SK-N-SH (cell line): ENCODE results near the gene ITCH. TPM values are rescaled to one million over a fixed set of nuclear protein-coding genes. Genes with fewer than 3 reads are reported as not detected.

Source experiments
- CTCF ChIA-PET: fragments of 300-600, 350-600 bp; formaldehyde crosslinking; extraction: SDS; loops from one replicate; lab custom pipeline; 2021; lab: Yijun Ruan, JAX
- POLR2A ChIA-PET: fragments of 350-600 bp; sonication (Branson Sonifier 250); formaldehyde crosslinking; extraction: SDS; loops from one replicate; lab custom pipeline; 2020; ENCODE audit warnings: antibody characterized with exemption, inconsistent platforms; lab: Yijun Ruan, JAX
- DNase-seq: peaks from one replicate; pipeline ENCODE4 v3.0.0; 2012
- H2AFZ ChIP-seq: fragments of 200-600 bp; sonication (generic); 2 replicates; pipeline ENCODE4 v1.8.1; 2016; ENCODE audit warnings: antibody characterized with exemption, mild to moderate bottlenecking, low read depth
- H3F3A ChIP-seq: fragments of 200-600 bp; sonication (generic); replicated peaks from 2 replicates; pipeline ENCODE3; 2016; ENCODE audit warnings: antibody characterized with exemption, mild to moderate bottlenecking; ENCODE audit not compliant: insufficient read depth
- H3K27ac ChIP-seq, 2 experiments: fragments of 200-500 bp in 1 of 2; fragments of 200-600 bp in 1 of 2; sonication (Bioruptor generic) in 1 of 2; sonication (generic), shearing (Covaris generic) in 1 of 2; 2 replicates each; pipeline versions ENCODE4 v1.5.1 to v1.6.1; 2014 to 2016; ENCODE audit warnings: low read depth in 2 of 2, inconsistent platforms in 1 of 2, low read length in 1 of 2, mild to moderate bottlenecking in 1 of 2, mixed read lengths in 1 of 2
- H3K27me3 ChIP-seq: fragments of 200-600 bp; sonication (generic), shearing (Covaris generic); 2 replicates; pipeline ENCODE4 v1.6.1; 2016; ENCODE audit warnings: mixed run types; ENCODE audit not compliant: insufficient read depth
- H3K36me3 ChIP-seq, 2 experiments: fragments of 200-500 bp in 1 of 2; fragments of 200-600 bp in 1 of 2; sonication (Bioruptor generic) in 1 of 2; sonication (generic) in 1 of 2; replicated peaks in 1 of 2; 2 replicates each; pipeline versions ENCODE3 to v1.5.1; 2014 to 2016; ENCODE audit warnings: low read length in 1 of 2, mild to moderate bottlenecking in 1 of 2; ENCODE audit not compliant: insufficient read depth in 2 of 2, control insufficient read depth in 1 of 2
- H3K4me1 ChIP-seq, 2 experiments: fragments of 200-500 bp in 1 of 2; fragments of 200-600 bp in 1 of 2; sonication (Bioruptor generic) in 1 of 2; sonication (generic), shearing (Covaris generic) in 1 of 2; 2 replicates each; pipeline versions ENCODE4 v1.5.1 to v1.6.1; 2014 to 2016; ENCODE audit warnings: low read depth in 1 of 2, low read length in 1 of 2, mixed run types in 1 of 2; ENCODE audit not compliant: insufficient read depth in 2 of 2, control insufficient read depth in 1 of 2
- H3K4me2 ChIP-seq: fragments of 200-600 bp; sonication (generic), shearing (Covaris generic); 2 replicates; pipeline ENCODE4 v1.6.1; 2017; ENCODE audit warnings: mixed run types
- H3K4me3 ChIP-seq, 2 experiments: fragments of 200-500 bp in 1 of 2; fragments of 200-600 bp in 1 of 2; sonication (Bioruptor generic) in 1 of 2; sonication (generic), shearing (Covaris generic) in 1 of 2; 2 replicates each; pipeline versions ENCODE4 v1.5.1 to v1.8.1; 2014 to 2016; ENCODE audit warnings: low read depth in 2 of 2, inconsistent platforms in 1 of 2, low read length in 1 of 2, mild to moderate bottlenecking in 1 of 2, mixed read lengths in 1 of 2, moderate library complexity in 1 of 2
- H3K79me2 ChIP-seq: fragments of 200-600 bp; sonication (generic); 2 replicates; pipeline ENCODE4 v1.8.1; 2017; ENCODE audit warnings: mild to moderate bottlenecking; ENCODE audit not compliant: insufficient read depth
- H3K9ac ChIP-seq: fragments of 200-600 bp; sonication (generic); 2 replicates; pipeline ENCODE4 v1.6.1; 2017; ENCODE audit warnings: mixed run types
- H3K9me2 ChIP-seq: fragments of 200-600 bp; sonication (generic); 2 replicates; pipeline ENCODE4 v1.6.1; 2017; ENCODE audit warnings: mixed run types
- H3K9me3 ChIP-seq: fragments of 200-600 bp; sonication (generic); 2 replicates; pipeline ENCODE4 v1.6.1; 2017; ENCODE audit warnings: mixed run types, mild to moderate bottlenecking, moderate library complexity
- H4K20me1 ChIP-seq: fragments of 200-600 bp; sonication (generic); 2 replicates; pipeline ENCODE4 v1.6.1; 2017; ENCODE audit warnings: mild to moderate bottlenecking, mixed run types; ENCODE audit not compliant: insufficient read depth
- ELF1 ChIP-seq: IDR thresholded peaks from 2 replicates; pipeline ENCODE4 v1.4.0; 2012
- EP300 ChIP-seq, 2 experiments: IDR thresholded peaks; 2 replicates each; pipeline versions ENCODE4 v1.4.0 to v1.6.1; 2012; ENCODE audit warnings: borderline replicate concordance in 1 of 2, low read depth in 1 of 2, low read length in 1 of 2
- EZH2phosphoT487 ChIP-seq: fragments of 200-600 bp; sonication (generic); IDR thresholded peaks from 2 replicates; pipeline ENCODE4 v1.6.1; 2017; ENCODE audit warnings: low read depth, mixed run types, mild to moderate bottlenecking, antibody characterized with exemption, moderate library complexity, borderline replicate concordance
- FOSL2 ChIP-seq: IDR thresholded peaks from 2 replicates; pipeline ENCODE4 v1.4.0; 2012; ENCODE audit warnings: low read depth, mild to moderate bottlenecking, moderate library complexity, borderline replicate concordance
- FOXJ3 ChIP-seq: sonication (generic); formaldehyde crosslinking; IDR thresholded peaks from 2 replicates; pipeline ENCODE4 v1.5.1; 2020; ENCODE audit warnings: mild to moderate bottlenecking, missing genetic modification reagents
- FOXM1 ChIP-seq: IDR thresholded peaks from 2 replicates; pipeline ENCODE4 v1.4.0; 2012; ENCODE audit warnings: low read depth, mild to moderate bottlenecking
- JUND ChIP-seq: IDR thresholded peaks from 2 replicates; pipeline ENCODE4 v1.4.0; 2012
- MEF2A ChIP-seq: IDR thresholded peaks from 2 replicates; pipeline ENCODE4 v1.4.0; 2012; ENCODE audit warnings: low read depth, borderline replicate concordance
- MXI1 ChIP-seq: IDR thresholded peaks from 2 replicates; pipeline ENCODE4 v1.6.1; 2012; ENCODE audit warnings: mild to moderate bottlenecking, low read depth, low read length, improper control_type of control experiment
- POLR2AphosphoS5 ChIP-seq: IDR thresholded peaks from 2 replicates; pipeline ENCODE4 v1.6.1; 2012; ENCODE audit warnings: low read depth, low read length
- RAD21 ChIP-seq: IDR thresholded peaks from 2 replicates; pipeline ENCODE4 v1.6.1; 2012; ENCODE audit warnings: mild to moderate bottlenecking, low read length
- RCOR1 ChIP-seq: fragments of 150-350 bp; IDR thresholded peaks from 2 replicates; pipeline ENCODE4 v1.6.1; 2017; ENCODE audit warnings: antibody characterized with exemption, low read length
- RFX5 ChIP-seq: IDR thresholded peaks from 2 replicates; pipeline ENCODE4 v1.6.1; 2012; ENCODE audit warnings: mild to moderate bottlenecking, improper control_type of control experiment, low read length
- SMC3 ChIP-seq: IDR thresholded peaks from 2 replicates; pipeline ENCODE4 v1.6.1; 2012; ENCODE audit warnings: low read depth, low read length, improper control_type of control experiment
- TEAD4 ChIP-seq: IDR thresholded peaks from 2 replicates; pipeline ENCODE4 v1.4.0; 2012; ENCODE audit warnings: mild to moderate bottlenecking, borderline replicate concordance; ENCODE audit not compliant: insufficient read depth
- YY1 ChIP-seq: IDR thresholded peaks from 2 replicates; pipeline ENCODE4 v1.4.0; 2012; ENCODE audit warnings: low read depth, mild to moderate bottlenecking
- WGBS: methylation state at CpG from one replicate; pipeline ENCODE4 v1.1.6; 2017; ENCODE audit warnings: low lambda C conversion rate; 5-methylcytosine and 5-hydroxymethylcytosine counted together
- polyA plus RNA-seq, 3 experiments: library from polyadenylated mRNA; depleted of rRNA; stranded (reverse); fragments of >200 nt; gene quantifications; 2 replicates each; pipeline ENCODE4 v1.2.3, GENCODE V29; 2012
- TF ChIP-seq, protein P1 (sequence below): IDR thresholded peaks from 2 replicates; pipeline ENCODE4 v1.4.0; 2012; ENCODE audit warnings: low read depth, borderline replicate concordance
- TF ChIP-seq, protein P2 (sequence below): fragments of 150-350 bp; IDR thresholded peaks from 2 replicates; pipeline ENCODE4 v1.6.1; 2017; ENCODE audit warnings: antibody characterized with exemption, low read length, low read depth, borderline replicate concordance
- TF ChIP-seq, protein P3 (sequence below): fragments of 200-600 bp; sonication (generic); IDR thresholded peaks from 2 replicates; pipeline ENCODE4 v1.6.1; 2017; ENCODE audit warnings: antibody characterized with exemption, mild to moderate bottlenecking, moderate library complexity
- TF ChIP-seq, protein P4 (sequence below): IDR thresholded peaks from 2 replicates; pipeline ENCODE4 v1.4.0; 2012; ENCODE audit warnings: low read depth
- TF ChIP-seq, protein P5 (sequence below): IDR thresholded peaks from 2 replicates; pipeline ENCODE4; 2012

ITCH gene
- polyA plus RNA-seq, 1 of the 3 experiments (the other 2 are of a cell fraction) = 3.8 TPM

DNA sequence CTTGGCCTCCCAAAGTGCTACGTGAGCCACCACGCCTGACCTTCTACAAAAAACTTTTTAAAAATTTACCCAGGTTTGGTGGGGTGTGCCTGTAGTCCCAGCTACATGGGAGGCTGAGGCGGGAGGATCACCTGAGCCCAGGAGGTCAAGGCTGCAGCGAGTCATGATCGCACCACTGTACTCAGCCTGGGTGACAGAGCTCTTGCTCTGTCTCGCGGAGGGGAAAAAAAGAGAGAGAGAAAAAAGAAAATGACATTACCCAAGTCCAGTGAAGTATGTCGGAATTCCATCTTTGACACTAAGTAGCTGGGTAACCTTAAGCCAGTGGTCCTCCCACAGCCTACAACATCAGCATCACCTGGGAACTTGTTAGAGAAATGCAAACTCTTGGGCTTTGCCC lies 176.7 kb downstream of the ITCH start:
- 94% methylated on average over 8 of the region's 8 CpGs for WGBS
- CTCF ChIA-PET = interaction anchor here (0.6 to 3.6 kb wide), 9 partner anchors 7 to 230 kb away, joined by 3 to 26 read pairs (median 4); no protein-coding TSS in a partner anchor

DNA sequence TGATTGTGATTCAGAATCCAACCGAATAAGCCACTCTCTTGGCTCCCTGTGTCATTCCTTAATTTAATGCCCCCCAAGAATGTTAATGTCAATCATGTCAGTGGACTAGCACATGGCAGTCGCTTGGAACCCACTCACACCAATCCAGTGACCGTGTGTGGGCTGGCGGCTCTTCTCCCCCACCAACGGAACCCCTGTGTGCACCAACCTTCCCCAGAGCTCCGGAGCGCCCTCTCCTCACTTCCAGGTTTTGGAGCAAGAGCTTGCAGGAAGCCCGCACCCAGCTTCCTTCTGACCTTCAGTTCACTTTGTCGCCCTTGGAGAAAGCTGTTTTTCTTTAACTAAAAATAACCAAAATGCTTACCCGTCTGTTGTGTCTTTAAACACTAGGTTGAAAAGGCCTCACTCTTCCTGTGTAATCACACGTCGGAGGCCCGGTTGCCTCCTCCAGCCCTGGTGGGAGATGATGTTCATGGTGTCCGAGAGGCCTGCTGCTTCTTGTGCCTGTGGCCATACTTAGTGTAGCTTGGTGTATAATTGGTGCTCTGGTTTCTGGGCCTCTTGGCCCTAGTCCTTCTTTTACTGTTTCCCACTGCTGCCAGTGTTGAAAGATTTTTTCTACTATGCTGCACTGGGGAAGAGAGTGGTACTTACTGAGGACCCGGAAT lies 177.7 kb downstream of the ITCH start:
- Histone ChIP-seq H3K36me3 (peaks cover 24 to 52% of the 10 kb centered on the region in 2 experiments), H3K4me3 (no peak overlapping the region), H3K9ac (no peak overlapping the region), H3K4me1 (no peaks in the 10 kb centered on the region), H3F3A (peaks cover 8% of the 10 kb centered on the region), H3K27me3 (no peaks in the 10 kb centered on the region), H3K9me2 (no peaks in the 10 kb centered on the region), H2AFZ (no peak overlapping the region), H3K27ac (no peak overlapping the region; a peak in 1 of 4 replicates), H4K20me1 (peaks cover 6% of the 10 kb centered on the region; the same call in 1 of the 2 replicates), H3K79me2 (no peaks in the 10 kb centered on the region; the same call in 1 of the 2 replicates), H3K9me3 (no peaks in the 10 kb centered on the region), H3K4me2 (no peak overlapping the region)
- POLR2A ChIA-PET = no interaction called here
- DNase-seq = no peak
- CTCF ChIA-PET = interaction anchor here (1.0 to 3.6 kb wide), 4 partner anchors 21 to 229 kb away, joined by 3 to 26 read pairs (median 10); no protein-coding TSS in a partner anchor
- WGBS = 97% methylated on average over 15 of the region's 15 CpGs
- TF ChIP-seq, protein P1, sequence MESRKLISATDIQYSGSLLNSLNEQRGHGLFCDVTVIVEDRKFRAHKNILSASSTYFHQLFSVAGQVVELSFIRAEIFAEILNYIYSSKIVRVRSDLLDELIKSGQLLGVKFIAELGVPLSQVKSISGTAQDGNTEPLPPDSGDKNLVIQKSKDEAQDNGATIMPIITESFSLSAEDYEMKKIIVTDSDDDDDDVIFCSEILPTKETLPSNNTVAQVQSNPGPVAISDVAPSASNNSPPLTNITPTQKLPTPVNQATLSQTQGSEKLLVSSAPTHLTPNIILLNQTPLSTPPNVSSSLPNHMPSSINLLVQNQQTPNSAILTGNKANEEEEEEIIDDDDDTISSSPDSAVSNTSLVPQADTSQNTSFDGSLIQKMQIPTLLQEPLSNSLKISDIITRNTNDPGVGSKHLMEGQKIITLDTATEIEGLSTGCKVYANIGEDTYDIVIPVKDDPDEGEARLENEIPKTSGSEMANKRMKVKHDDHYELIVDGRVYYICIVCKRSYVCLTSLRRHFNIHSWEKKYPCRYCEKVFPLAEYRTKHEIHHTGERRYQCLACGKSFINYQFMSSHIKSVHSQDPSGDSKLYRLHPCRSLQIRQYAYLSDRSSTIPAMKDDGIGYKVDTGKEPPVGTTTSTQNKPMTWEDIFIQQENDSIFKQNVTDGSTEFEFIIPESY = no peak
- TF ChIP-seq FOSL2 (no peak), ELF1 (no peak), RCOR1 (no peak), POLR2AphosphoS5 (no peak), TEAD4 (no peak), EP300 (IDR thresholded peaks at IDR 0.05; ENCODE audit: borderline replicate concordance in 1 of 2, low read depth in 1 of 2, low read length in 1 of 2) (no peak), RFX5 (no peak)
- TF ChIP-seq, protein P2, sequence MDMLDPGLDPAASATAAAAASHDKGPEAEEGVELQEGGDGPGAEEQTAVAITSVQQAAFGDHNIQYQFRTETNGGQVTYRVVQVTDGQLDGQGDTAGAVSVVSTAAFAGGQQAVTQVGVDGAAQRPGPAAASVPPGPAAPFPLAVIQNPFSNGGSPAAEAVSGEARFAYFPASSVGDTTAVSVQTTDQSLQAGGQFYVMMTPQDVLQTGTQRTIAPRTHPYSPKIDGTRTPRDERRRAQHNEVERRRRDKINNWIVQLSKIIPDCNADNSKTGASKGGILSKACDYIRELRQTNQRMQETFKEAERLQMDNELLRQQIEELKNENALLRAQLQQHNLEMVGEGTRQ = no peak
- TF ChIP-seq, protein P3, sequence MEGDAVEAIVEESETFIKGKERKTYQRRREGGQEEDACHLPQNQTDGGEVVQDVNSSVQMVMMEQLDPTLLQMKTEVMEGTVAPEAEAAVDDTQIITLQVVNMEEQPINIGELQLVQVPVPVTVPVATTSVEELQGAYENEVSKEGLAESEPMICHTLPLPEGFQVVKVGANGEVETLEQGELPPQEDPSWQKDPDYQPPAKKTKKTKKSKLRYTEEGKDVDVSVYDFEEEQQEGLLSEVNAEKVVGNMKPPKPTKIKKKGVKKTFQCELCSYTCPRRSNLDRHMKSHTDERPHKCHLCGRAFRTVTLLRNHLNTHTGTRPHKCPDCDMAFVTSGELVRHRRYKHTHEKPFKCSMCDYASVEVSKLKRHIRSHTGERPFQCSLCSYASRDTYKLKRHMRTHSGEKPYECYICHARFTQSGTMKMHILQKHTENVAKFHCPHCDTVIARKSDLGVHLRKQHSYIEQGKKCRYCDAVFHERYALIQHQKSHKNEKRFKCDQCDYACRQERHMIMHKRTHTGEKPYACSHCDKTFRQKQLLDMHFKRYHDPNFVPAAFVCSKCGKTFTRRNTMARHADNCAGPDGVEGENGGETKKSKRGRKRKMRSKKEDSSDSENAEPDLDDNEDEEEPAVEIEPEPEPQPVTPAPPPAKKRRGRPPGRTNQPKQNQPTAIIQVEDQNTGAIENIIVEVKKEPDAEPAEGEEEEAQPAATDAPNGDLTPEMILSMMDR = no peak
- TF ChIP-seq, protein P4, sequence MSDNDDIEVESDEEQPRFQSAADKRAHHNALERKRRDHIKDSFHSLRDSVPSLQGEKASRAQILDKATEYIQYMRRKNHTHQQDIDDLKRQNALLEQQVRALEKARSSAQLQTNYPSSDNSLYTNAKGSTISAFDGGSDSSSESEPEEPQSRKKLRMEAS = no peak

More for the DNA sequence above, 176.7 kb downstream of the ITCH start:
- Histone ChIP-seq H3K27me3 (no peaks in the 10 kb centered on the region), H3K9me3 (no peaks in the 10 kb centered on the region), H4K20me1 (peaks cover 6% of the 10 kb centered on the region; the same call in 1 of the 2 replicates), H3F3A (peaks cover 8% of the 10 kb centered on the region), H3K36me3 (peaks cover 33 to 61% of the 10 kb centered on the region in 2 experiments), H3K4me2 (no peak overlapping the region), H3K4me1 (no peaks in the 10 kb centered on the region), H3K79me2 (no peaks in the 10 kb centered on the region; the same call in 1 of the 2 replicates), H3K9ac (no peak overlapping the region), H3K4me3 (no peak overlapping the region), H2AFZ (no peak overlapping the region), H3K27ac (no peak overlapping the region), H3K9me2 (no peaks in the 10 kb centered on the region)
- no peak for DNase-seq
- TF ChIP-seq FOXM1 = no peak
- TF ChIP-seq FOXJ3 (CRISPR knock-in tag) = no peak
- TF ChIP-seq, protein P2 = no peak
- TF ChIP-seq RCOR1 = no peak
- no peak for TF ChIP-seq MEF2A
- no peak for TF ChIP-seq MXI1
- no peak for TF ChIP-seq YY1
- TF ChIP-seq, protein P5, sequence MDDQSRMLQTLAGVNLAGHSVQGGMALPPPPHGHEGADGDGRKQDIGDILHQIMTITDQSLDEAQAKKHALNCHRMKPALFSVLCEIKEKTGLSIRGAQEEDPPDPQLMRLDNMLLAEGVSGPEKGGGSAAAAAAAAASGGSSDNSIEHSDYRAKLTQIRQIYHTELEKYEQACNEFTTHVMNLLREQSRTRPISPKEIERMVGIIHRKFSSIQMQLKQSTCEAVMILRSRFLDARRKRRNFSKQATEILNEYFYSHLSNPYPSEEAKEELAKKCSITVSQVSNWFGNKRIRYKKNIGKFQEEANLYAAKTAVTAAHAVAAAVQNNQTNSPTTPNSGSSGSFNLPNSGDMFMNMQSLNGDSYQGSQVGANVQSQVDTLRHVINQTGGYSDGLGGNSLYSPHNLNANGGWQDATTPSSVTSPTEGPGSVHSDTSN = no peak
- TF ChIP-seq RAD21 = no peak
- no peak for TF ChIP-seq JUND
- no peak for TF ChIP-seq EZH2phosphoT487
- no peak for TF ChIP-seq RFX5
- TF ChIP-seq SMC3 = no peak
- POLR2A ChIA-PET = no interaction called here
